ENCODE measurements around the gene KMO.

DNA sequence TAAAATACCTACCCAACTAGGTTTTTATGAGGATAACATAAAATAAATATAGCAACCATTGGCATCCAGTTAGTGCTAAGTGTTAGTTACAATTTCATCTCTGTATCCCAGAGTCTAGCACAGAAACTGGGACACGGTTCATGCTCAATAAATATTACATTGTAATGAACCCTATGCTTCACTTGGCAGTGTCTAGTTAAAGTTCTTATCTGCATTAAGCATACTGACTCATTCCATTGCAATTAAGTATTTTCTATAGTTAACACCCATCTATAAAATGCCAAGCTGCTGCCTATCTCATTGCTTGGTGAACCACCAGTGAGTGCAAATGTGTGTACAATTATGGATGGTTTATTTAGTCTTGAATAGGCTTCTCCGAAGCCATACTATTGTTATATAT, 92.8 kb downstream of the KMO start:
- TF ChIP-seq POLR2A (IDR thresholded peaks at IDR 0.05) (no peak), POLR2AphosphoS5 (IDR thresholded peaks at IDR 0.05; ENCODE audit: insufficient read depth in 1 of 2, low read depth in 1 of 2) (no peak)
- TF ChIP-seq, protein P1, sequence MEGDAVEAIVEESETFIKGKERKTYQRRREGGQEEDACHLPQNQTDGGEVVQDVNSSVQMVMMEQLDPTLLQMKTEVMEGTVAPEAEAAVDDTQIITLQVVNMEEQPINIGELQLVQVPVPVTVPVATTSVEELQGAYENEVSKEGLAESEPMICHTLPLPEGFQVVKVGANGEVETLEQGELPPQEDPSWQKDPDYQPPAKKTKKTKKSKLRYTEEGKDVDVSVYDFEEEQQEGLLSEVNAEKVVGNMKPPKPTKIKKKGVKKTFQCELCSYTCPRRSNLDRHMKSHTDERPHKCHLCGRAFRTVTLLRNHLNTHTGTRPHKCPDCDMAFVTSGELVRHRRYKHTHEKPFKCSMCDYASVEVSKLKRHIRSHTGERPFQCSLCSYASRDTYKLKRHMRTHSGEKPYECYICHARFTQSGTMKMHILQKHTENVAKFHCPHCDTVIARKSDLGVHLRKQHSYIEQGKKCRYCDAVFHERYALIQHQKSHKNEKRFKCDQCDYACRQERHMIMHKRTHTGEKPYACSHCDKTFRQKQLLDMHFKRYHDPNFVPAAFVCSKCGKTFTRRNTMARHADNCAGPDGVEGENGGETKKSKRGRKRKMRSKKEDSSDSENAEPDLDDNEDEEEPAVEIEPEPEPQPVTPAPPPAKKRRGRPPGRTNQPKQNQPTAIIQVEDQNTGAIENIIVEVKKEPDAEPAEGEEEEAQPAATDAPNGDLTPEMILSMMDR (IDR thresholded peaks at IDR 0.05) = no peak
